GM12878 (cell line): ENCODE data around the gene SLC34A1.

Experiments
- BMI1 ChIP-seq: fragments of 450-650 bp; IDR thresholded peaks from 2 replicates; pipeline ENCODE4 v1.6.1; 2016; ENCODE audit warnings: mild to moderate bottlenecking, moderate library complexity, borderline replicate concordance
- PKNOX1 ChIP-seq: fragments of 450-650 bp; IDR thresholded peaks from 2 replicates; pipeline ENCODE4 v1.6.1; 2016; ENCODE audit warnings: mild to moderate bottlenecking

DNA sequence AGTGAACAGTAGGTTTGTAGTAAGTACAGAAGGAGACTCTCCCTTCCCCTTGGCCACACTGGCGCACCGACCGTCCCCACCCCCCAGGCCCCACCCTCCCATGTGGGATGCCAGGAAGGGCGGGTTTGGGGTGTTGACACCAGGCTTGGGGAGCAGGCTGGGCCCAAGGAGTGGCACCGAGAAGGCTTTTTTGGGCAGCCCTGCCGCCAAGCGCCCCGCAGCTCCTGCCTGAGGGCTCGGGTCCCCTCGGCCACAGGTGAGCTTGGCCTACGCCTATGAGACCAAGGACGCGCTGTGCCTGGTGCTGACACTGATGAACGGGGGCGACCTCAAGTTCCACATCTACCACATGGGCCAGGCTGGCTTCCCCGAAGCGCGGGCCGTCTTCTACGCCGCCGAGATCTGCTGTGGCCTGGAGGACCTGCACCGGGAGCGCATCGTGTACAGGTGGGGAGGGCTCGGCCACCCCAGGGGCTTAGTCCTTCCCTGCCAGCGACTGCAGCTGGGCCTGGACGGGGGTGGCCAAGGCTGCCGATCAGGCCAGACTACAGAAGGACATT, 49.5 kb downstream of the SLC34A1 start:
- TF ChIP-seq PKNOX1 (no peak), BMI1 (no peak)
